Keratinocyte (primary cell): ENCODE results near the gene SNX2. TPM values are rescaled to one million over a fixed set of nuclear protein-coding genes. Genes with fewer than 3 reads are reported as not detected.

Experiments
- DNase-seq: peaks from one replicate; pipeline ENCODE4 v3.0.0-alpha.2; 2011; ENCODE audit warnings: low read depth, missing footprints, low spot score
- FAIRE-seq: peaks from 2 replicates; lab custom pipeline; 2011; peaks lifted over from hg19 to GRCh38; lab: Jason Lieb, UNC
- H2AFZ ChIP-seq: 2 replicates; pipeline ENCODE4 v1.6.0; 2012; ENCODE audit warnings: low read length, control low read depth, inconsistent platforms; ENCODE audit not compliant: control insufficient read depth
- H3K27ac ChIP-seq: 2 replicates; pipeline ENCODE4 v1.5.1; 2011; ENCODE audit warnings: low read length; ENCODE audit not compliant: control insufficient read depth, insufficient read depth
- H3K27me3 ChIP-seq: 3 replicates; pipeline ENCODE4 v1.6.0; 2011; ENCODE audit warnings: low read length; ENCODE audit not compliant: control insufficient read depth, insufficient read depth; ENCODE audit errors: extremely low read depth
- H3K36me3 ChIP-seq, 2 experiments: 2 replicates in 1 of 2; 3 replicates in 1 of 2; pipeline ENCODE4 v1.5.1; 2011; ENCODE audit warnings: low read length in 2 of 2, mild to moderate bottlenecking in 1 of 2; ENCODE audit not compliant: control insufficient read depth in 2 of 2, insufficient read depth in 2 of 2; ENCODE audit errors: extremely low read depth in 1 of 2
- H3K4me1 ChIP-seq: 3 replicates; pipeline ENCODE4 v1.5.1; 2011; ENCODE audit warnings: low read length; ENCODE audit not compliant: control insufficient read depth, insufficient read depth; ENCODE audit errors: extremely low read depth
- H3K4me2 ChIP-seq: 3 replicates; pipeline ENCODE4 v1.6.0; 2011; ENCODE audit warnings: low read depth, low read length; ENCODE audit not compliant: control insufficient read depth, insufficient read depth; ENCODE audit errors: extremely low read depth
- H3K4me3 ChIP-seq, 3 experiments: fragments of 200-600 bp in 1 of 3; sonication (generic) in 1 of 3; 2 replicates in 2 of 3; 3 replicates in 1 of 3; pipeline ENCODE4 v1.5.1; 2011 to 2016; ENCODE audit warnings: low read length in 3 of 3, mild to moderate bottlenecking in 3 of 3, control low read depth in 2 of 3, inconsistent platforms in 1 of 3, low read depth in 1 of 3, mixed read lengths in 1 of 3, mixed run types in 1 of 3, moderate library complexity in 1 of 3; ENCODE audit not compliant: control insufficient read depth in 2 of 3, insufficient read depth in 2 of 3; ENCODE audit errors: extremely low read depth in 1 of 3
- H3K79me2 ChIP-seq: 2 replicates; pipeline ENCODE4 v1.6.0; 2012; ENCODE audit warnings: low read length; ENCODE audit not compliant: control insufficient read depth, insufficient read depth
- H3K9ac ChIP-seq: 3 replicates; pipeline ENCODE4 v1.6.0; 2011; ENCODE audit warnings: low read length; ENCODE audit not compliant: control insufficient read depth, insufficient read depth; ENCODE audit errors: extremely low read depth
- H3K9me1 ChIP-seq: 3 replicates; pipeline ENCODE4 v1.6.0; 2011; ENCODE audit warnings: low read length; ENCODE audit not compliant: control insufficient read depth, insufficient read depth; ENCODE audit errors: extremely low read depth
- H3K9me3 ChIP-seq: 2 replicates; pipeline ENCODE4 v1.5.1; 2012; ENCODE audit warnings: low read depth, low read length; ENCODE audit not compliant: control insufficient read depth
- H4K20me1 ChIP-seq: 3 replicates; pipeline ENCODE4 v1.6.0; 2011; ENCODE audit warnings: low read length; ENCODE audit not compliant: control insufficient read depth, insufficient read depth; ENCODE audit errors: extremely low read depth
- EZH2 ChIP-seq: IDR thresholded peaks from one replicate; pipeline ENCODE4 v1.6.1; 2012; ENCODE audit warnings: inconsistent platforms, mild to moderate bottlenecking, low read length, moderate library complexity
- dilution Hi-C: fragments of 300-500 bp; cut with MboI; formaldehyde crosslinking; loops from one replicate; pipeline ENCODE4 v1.7.0; 2020; ENCODE audit warnings: low sequenced_read_pairs; ENCODE audit not compliant: extremely low pct_ligation_motif_present
- polyA plus RNA-seq, 5 experiments: library from polyadenylated mRNA; depleted of rRNA in 3 of 5; stranded (reverse) in 3 of 5; stranded (forward) in 1 of 5; unstranded in 1 of 5; fragments of >200 nt; gene quantifications; 1 replicate in 1 of 5; 2 replicates in 3 of 5; 3 replicates in 1 of 5; pipeline versions ENCODE4 v1.2.1 to v1.2.3, GENCODE V29; 2011 to 2012; ENCODE audit warnings: missing spikeins in 2 of 5, low read depth in 1 of 5, low replicate concordance in 1 of 5
- TF ChIP-seq, protein P1 (sequence below), 3 experiments: IDR thresholded peaks in 1 of 3; conservative IDR thresholded peaks in 1 of 3; optimal IDR thresholded peaks in 1 of 3; 2 replicates in 2 of 3; 3 replicates in 1 of 3; pipeline versions ENCODE3 to v1.5.1; 2011; ENCODE audit warnings: low read length in 3 of 3, mild to moderate bottlenecking in 3 of 3, moderate library complexity in 2 of 3, control low read depth in 1 of 3, inconsistent platforms in 1 of 3; ENCODE audit not compliant: insufficient read depth in 2 of 3; ENCODE audit errors: extremely low read depth in 1 of 3

Gene SNX2
- polyA plus RNA-seq, 1 donor (not counting 4 experiments of a cell fraction or from before 2014, with no cell fraction given) = 87.8 TPM

DNA sequence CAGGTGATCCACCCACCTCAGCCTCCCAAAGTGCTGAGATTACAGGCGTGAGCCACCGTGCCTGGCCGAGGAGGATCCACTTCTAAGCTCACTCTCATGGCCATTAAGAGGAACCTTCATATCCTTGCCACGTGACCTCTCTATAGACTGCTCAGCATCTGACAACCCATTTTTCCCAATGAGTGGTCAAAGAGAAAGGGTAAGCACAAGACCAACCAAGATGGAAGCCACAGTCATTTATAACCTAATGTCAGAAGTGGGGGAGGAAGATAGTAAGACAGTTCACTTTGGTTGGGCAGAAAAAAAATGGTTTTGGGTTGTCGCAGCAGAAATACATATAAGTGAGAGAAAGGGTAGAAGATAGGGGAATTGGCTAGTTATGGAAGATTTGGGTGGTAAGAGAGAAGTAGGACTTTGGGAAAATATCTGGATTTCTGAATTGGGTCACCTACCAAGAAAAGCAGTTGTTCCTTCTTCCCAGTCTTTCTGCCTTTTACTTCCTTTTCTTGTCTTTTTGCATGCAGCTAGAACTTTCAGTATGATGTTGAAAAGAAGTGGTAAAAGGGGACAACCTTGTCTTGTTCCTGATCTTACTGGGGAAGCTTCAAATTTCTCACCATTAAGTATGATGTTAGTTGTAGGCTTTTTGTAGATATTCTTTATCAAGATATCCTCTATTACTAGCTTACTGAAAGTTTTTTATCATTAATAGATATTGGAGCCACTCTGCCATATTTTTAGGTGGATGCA lies 15.6 kb downstream of the SNX2 start:
- Histone ChIP-seq H3K4me3 (no peak overlapping the region), H3K27ac (no peak overlapping the region), H3K4me2 (no peak overlapping the region), H4K20me1 (no peaks in the 10 kb centered on the region), H3K9me3 (no peaks in the 10 kb centered on the region), H3K9ac (no peak overlapping the region), H3K27me3 (no peaks in the 10 kb centered on the region), H2AFZ (no peak overlapping the region), H3K36me3 (no peaks in the 10 kb centered on the region), H3K79me2 (peaks cover 27% of the 10 kb centered on the region), H3K4me1 (no peaks in the 10 kb centered on the region), H3K9me1 (no peaks in the 10 kb centered on the region)
- TF ChIP-seq, protein P1, sequence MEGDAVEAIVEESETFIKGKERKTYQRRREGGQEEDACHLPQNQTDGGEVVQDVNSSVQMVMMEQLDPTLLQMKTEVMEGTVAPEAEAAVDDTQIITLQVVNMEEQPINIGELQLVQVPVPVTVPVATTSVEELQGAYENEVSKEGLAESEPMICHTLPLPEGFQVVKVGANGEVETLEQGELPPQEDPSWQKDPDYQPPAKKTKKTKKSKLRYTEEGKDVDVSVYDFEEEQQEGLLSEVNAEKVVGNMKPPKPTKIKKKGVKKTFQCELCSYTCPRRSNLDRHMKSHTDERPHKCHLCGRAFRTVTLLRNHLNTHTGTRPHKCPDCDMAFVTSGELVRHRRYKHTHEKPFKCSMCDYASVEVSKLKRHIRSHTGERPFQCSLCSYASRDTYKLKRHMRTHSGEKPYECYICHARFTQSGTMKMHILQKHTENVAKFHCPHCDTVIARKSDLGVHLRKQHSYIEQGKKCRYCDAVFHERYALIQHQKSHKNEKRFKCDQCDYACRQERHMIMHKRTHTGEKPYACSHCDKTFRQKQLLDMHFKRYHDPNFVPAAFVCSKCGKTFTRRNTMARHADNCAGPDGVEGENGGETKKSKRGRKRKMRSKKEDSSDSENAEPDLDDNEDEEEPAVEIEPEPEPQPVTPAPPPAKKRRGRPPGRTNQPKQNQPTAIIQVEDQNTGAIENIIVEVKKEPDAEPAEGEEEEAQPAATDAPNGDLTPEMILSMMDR (optimal IDR thresholded peaks at IDR 0.05 in 1 of 3, IDR thresholded peaks at IDR 0.05 in 1 of 3, conservative IDR thresholded peaks at IDR 0.05 in 1 of 3; ENCODE audit: extremely low read depth in 1 of 3, insufficient read depth in 2 of 3, low read length in 3 of 3) = no peak
- TF ChIP-seq EZH2 = no peak
- FAIRE-seq (no peak), DNase-seq (no peak)
- dilution Hi-C loops = no loop called here

DNA sequence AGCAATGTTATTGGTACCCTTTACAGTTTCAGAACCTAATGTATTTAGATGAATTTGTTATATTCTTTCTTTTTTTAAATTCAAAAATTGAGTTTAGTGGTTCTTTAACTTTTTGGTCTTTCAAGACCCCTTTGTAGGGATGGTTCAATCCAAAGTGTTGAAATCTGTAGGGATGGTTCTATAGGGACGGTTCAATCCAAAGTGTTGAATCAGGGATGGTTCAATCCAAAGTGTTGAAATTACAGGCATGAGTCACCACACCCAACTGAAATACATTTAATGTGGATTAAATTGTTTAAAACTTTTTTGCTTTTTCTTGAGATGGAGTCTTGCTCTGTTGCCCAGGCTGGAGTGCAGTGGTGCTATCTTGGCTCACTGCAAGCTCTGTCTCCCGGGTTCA lies 30.6 kb downstream of the SNX2 start:
- peaks cover 0 to 8% of the 10 kb centered on the region in 2 experiments for H3K36me3 ChIP-seq
- no peak overlapping the region for H3K27ac ChIP-seq
- no peaks in the 10 kb centered on the region for H3K27me3 ChIP-seq
- no peaks in the 10 kb centered on the region for H3K9me3 ChIP-seq
- H3K9me1 ChIP-seq = no peaks in the 10 kb centered on the region
- H4K20me1 ChIP-seq = no peaks in the 10 kb centered on the region
- no peak overlapping the region for H3K4me3 ChIP-seq
- H3K4me2 ChIP-seq = no peak overlapping the region
- H2AFZ ChIP-seq = no peak overlapping the region
- H3K79me2 ChIP-seq = no peaks in the 10 kb centered on the region
- TF ChIP-seq EZH2 = no peak
- TF ChIP-seq, protein P1 (optimal IDR thresholded peaks at IDR 0.05 in 1 of 3, IDR thresholded peaks at IDR 0.05 in 1 of 3, conservative IDR thresholded peaks at IDR 0.05 in 1 of 3; ENCODE audit: extremely low read depth in 1 of 3, insufficient read depth in 2 of 3, low read length in 3 of 3) = no peak
- FAIRE-seq (no peak), DNase-seq (peak; percentile 1)
- dilution Hi-C loops = no loop called here
- H3K9ac ChIP-seq = no peak overlapping the region
- no peaks in the 10 kb centered on the region for H3K4me1 ChIP-seq
